LNCaP clone FGC (cell line): ENCODE data around the gene ACKR2.

Source experiments
- DNase-seq: peaks from one replicate; pipeline ENCODE4 v3.0.0-alpha.2; 2011; ENCODE audit warnings: low read depth
- H3K4me3 ChIP-seq: 2 replicates; pipeline ENCODE4 v1.5.1; 2011; ENCODE audit warnings: mild to moderate bottlenecking, low read depth, low read length, control low read depth
- CTCF ChIP-seq: IDR thresholded peaks from 2 replicates; pipeline ENCODE4 v1.5.1; 2012; ENCODE audit warnings: mild to moderate bottlenecking; ENCODE audit not compliant: control insufficient read depth, insufficient read depth; ENCODE audit errors: extremely low read depth

ACKR2 gene

DNA sequence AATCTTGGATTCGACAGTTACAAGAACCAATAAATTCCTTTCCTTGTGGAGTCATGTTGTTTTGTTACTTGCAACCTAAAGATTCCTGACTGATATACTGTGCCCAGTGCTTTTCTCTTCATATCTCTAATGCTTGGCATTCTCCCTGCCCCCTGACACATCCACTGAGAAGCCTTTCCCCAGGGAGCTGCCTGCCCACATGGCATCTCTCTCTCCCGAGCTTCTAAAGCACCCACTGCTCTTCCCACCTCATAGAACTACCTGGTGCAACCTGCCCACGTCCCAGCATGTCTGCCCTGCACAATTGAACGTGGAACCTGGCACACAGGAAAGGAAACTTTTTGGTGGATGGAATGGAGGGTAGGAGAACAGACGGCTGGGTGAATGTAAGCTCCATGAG, 59.6 kb downstream of the ACKR2 start:
- no peak for DNase-seq
- H3K4me3 ChIP-seq: no peak overlapping the region
- TF ChIP-seq CTCF: no peak

- no peak for TF ChIP-seq CTCF
- no peak overlapping the region for H3K4me3 ChIP-seq
- DNase-seq: no peak
These were observed 62.4 kb downstream of the ACKR2 start for GRCh38 chr3:42871592-42872196.

DNA sequence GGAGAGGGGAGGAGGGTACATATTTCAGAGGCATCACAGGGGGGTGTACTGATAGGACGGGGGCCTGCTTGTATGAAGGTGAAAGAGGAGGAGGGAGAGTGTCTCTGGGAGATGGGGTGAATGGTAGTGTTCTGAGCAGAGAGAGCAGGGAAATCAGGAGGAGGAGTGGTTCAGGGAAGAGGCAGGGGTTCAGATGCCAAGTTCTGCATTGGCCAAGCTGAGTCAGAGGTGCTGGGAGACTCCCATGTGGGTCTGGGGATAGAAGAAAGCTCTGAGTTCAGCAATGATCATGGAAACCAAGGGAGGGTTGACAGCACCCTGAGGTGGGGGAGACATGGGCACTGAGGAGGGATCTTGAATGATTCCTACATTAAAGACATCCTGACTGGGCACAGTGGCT, 63.5 kb downstream of the ACKR2 start:
- no peak for TF ChIP-seq CTCF
- DNase-seq: no peak
- H3K4me3 ChIP-seq: no peak overlapping the region

- TF ChIP-seq CTCF: no peak
- no peak for DNase-seq
- no peak overlapping the region for H3K4me3 ChIP-seq
These were observed 64.2 kb downstream of the ACKR2 start for GRCh38 chr3:42873221-42873982.

DNA sequence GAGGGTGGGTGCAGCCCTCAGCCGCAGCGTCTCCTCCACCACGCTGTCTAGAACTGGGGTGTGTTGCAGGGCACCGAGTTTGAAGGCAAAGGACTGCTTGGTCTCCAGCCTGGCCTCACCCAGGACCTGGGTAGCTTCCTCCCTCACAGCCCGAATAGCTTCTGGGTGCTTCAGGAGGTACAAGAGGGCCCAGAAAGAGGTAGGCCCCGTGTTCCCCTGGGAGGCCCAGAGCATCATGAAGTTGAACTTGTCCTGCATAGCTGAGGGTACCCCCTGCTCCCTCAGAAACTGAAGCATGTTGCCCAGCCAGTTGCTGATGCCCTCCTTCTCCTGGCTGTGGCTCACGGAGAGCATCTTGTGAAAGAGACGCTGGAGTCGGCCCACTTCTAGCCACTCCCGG, 65.5 kb downstream of the ACKR2 start:
- no peak overlapping the region for H3K4me3 ChIP-seq
- DNase-seq: no peak
- no peak for TF ChIP-seq CTCF

DNA sequence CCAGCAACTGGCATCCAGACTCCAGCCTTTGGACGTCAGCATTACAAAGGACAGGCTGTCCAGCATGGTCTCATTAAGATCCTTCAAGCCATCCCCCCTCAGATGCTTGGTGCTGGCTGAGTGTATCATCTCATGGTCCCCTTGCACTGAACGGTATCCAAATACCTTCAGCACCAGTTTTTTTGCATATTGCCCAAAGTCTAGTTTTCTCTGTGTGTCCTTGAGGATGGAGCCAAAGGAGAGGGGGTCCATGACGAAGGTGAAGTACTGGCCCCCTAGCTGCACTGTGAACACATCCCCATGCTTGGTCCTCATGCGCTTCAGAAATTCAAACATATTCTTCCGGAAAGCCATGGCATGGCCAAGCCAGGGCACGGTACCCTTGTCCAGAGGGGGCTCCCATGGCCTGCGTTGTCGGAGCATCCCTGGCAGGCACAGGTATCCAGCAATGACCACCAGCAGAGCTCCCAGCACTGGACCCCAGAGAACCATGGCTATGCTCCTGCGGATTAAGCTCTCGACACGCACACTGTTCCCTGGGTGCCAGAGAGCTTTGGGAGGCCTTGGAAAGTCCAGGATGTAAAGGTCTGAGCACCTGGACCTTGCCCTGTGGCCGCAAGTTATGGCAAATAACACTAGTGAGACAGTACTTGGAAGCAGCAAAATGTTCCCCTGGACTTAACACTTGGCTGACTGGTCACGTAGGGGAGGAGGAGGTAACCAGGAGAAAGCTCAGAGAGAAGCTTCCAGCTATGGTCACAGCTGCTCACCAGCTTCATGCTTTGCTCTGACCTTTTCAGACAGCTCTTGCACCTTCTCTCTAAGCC, 66.3 kb downstream of the ACKR2 start, which contains the start of gene CYP8B1:
Gene CYP8B1, minus strand, starts transcription at position 555 of the 827 bp plus-strand sequence. Its CDS starts 63 bp downstream, at position 492.
- TF ChIP-seq CTCF: no peak
- no peak for DNase-seq
- H3K4me3 ChIP-seq: no peak within 1 kb of the TSS
